HG03103 (cell line): Measurements from ENCODE around the gene CRYZL1.
"Not testable (repeated sequence)": the region's sequence is repeated elsewhere in the genome, so short reads cannot be mapped to it uniquely, and the experiment has no call there.

ENCODE experiments used
- ATAC-seq: cut with Tn5 transposase; IDR thresholded peaks from one replicate; pipeline ENCODE4 v1.9.1; 2021; ENCODE audit warnings: low read depth; ENCODE audit not compliant: unreplicated experiment

Gene CRYZL1

DNA sequence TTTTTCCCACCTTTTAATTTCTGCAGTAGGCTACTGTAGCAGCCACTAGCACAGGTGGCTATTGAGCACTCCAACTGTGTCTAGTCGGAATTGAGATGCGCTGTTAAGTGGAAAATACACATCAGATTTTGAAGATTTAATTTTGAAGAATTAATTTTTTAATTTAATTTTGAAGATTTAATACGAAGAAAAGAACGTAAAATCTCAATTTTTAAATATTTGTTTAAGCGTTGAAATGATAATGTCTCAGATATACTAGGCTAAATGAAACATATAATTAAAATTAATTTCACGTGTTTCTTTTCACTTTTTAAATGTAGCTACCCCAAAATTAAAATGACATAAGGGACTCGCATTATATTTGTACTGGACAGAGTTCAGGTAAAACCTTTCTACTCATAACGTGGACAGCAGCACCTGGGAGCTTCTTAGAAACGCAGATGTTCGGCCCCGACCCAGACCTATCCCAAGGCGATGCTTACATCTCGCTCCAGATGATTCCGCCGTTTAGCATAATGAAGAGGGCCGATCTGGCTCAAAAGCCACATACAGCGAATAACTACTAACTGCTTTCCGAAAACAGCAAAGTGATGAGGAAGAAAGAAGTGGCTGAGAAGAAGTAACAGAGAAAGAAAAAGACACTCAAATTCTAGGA, 717 bp downstream of the CRYZL1 start:
- ATAC-seq: no peak

DNA sequence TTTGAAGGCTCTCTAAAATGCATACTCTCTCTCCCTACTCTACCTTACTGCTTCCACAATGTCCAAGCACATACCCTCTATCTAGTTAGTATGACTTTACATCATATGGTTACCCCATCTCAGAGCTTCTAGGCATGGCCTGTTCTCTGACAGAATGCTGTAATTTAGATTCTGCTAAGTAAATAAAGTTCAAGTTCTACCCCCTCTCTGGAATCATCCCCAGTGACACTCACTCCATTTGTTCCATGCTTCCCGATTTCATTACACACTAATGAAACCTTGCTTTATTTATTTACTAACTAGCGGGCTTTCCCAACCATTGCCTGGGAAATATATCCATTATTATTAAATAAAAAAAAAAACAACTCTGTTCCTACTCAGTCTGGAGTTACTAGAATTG, 7.3 kb downstream of the CRYZL1 start:
- ATAC-seq: no peak

DNA sequence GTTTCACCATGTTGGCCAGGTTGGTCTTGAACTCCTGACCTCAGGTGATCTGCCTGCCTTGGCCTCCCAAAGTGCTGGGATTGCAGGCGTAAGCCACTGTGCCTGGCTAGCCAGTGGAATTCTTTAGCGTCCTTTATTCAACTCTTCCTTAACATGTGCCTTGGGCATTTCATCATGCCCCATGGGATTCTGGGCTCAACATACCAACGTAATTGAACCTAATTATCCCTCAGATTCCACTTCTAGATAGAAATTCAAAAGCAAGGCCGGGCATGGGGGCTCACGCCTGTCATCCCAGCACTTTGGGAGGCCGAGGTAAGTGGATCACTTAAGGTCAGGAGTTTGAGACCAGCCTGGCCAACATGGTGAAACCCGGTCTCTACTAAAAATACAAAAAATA, 15.4 kb downstream of the CRYZL1 start:
- ATAC-seq: not testable (repeated sequence)

DNA sequence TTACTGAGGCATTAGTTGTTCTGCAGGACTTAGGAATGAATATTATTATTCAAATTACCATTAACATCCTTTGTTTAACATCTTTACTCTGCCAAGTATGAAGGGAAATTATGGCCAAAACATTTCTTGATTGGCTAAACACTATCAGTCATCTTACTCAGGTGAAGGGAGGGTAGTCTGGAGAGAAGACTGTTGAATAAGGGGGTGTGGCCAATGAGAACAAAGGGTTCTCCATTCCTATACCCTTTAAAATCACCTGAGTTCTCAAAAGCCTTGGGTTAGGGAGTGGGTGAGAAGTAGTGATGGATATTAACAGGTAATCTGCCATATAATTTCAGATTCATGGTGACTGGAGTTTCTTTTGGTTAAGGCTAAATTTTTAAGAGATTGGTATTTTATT, 19.3 kb downstream of the CRYZL1 start:
- no peak for ATAC-seq

DNA sequence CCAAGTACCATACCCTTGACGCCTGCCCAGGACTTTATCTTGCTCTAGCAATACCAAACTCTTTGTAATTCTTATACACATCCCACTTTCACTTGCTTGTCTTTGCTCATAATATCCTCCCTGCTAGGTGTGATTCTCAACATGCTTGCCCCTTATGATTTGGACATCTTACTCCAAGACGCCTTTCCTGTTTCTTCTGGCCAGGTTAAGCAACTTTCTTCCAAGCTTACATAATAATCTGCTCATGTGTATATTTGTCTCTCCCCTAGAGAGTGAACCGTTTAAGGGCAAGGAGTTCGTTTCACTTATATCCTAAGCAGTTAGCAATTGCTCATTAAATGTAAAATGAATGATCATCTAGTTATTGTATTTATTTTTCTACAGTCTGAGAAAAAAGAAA, 21.8 kb downstream of the CRYZL1 start:
- no peak for ATAC-seq

DNA sequence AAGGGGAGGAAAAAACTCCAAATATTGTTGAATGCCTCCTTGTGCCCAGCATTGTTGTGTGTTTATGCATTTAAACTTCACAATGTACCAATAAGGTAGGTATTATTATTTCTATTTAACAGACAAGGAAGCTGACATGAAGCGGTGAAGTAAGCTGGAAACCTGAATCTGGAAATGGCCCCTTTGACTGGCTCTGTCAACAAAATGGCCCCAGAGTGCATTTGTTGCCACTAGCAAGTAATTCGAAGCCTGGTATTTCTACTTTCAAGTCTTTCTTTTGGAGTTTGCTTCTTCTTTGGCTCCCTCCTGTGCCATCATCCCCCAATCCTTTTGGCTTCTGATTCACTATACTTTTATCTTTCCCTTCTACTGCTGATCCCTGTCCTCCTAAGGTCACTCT, 23.1 kb downstream of the CRYZL1 start:
- ATAC-seq: no peak

DNA sequence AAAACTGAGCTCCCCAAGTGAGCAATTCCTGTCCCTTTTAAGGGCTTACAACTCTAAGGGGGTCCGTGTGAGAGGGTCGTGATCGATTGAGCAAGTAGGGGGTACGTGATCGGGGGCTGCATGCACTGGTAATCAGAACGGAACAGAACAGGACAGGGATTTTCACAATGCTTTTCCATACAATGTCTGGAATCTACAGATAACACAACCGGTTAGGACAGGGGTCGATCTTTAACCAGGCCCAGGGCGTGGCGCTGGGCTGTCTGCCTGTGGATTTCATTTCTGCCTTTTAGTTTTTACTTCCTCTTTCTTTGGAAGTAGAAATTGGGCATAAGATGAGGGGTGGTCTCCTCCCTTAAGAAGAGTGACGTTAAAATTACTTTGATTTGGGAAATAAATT, 24.0 kb downstream of the CRYZL1 start:
- ATAC-seq: not testable (repeated sequence)

DNA sequence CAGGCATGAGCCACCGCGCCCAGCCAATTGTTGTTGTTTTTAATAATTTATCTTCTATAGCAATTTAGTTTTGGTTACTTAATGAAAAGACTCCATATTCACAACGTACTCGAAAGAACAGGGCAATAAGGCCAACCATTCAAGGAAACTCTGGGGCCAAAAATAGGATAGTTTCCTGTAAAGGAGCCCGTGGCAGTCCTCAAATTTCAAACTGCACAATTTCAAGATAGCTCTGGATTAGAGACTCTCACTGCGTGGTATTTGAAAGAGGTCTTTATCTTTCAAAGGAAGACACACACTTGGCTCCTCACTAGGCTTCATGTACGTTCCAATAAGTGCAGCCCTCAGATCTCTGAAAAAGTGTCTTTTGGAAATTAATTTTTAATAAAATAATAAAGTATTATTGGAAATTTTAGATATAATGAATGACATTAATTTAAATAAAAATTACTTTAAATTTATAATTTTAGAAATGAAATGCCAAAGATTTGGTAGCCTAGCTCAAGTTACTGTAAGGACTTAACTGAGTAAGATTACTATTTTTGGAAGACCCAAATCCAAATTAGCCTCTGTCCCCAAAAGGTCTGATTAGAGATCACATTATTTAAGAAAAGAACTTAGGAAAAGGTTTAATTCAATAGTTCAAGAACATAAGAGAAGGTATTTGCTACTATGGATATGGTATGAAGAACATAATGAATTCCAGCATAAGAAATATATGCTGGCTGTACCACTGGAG, 30.4 kb downstream of the CRYZL1 start:
- ATAC-seq: no peak

DNA sequence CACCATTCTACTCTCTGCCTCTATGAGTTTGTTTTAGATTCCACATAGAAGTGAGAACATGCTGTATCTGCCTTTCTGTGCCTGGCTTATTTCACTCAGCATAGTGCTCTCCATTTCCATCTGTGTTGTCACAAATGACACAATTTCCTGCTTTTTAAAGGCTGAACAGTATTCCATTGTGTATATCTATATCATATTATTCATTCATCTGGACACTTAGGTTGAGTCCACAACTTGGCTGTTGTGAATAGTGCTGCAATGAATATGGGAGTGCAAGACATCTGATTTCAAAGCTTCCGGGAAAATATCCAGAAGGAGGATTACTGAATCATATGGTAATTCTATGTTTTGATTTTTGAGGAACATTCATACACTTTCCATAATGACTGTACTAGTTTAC, 33.0 kb downstream of the CRYZL1 start:
- no peak for ATAC-seq

DNA sequence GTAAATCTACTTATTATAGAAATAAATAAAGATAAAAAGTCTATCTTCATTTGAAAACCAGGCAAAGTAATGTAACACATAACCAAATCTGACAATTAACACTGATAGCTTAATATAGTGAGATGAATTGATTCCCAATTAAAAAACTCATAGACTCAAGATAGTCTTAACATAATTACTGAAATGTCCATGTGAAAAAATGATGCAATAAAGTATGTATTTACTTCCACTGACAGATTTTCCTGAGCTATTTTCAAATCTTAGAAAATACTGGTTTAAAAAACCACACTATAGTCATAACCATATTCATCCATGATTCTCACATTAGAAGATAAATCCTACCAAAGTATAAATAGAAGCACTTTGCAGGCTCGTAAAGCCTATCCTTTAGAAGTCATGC, 43.5 kb downstream of the CRYZL1 start:
- no peak for ATAC-seq

DNA sequence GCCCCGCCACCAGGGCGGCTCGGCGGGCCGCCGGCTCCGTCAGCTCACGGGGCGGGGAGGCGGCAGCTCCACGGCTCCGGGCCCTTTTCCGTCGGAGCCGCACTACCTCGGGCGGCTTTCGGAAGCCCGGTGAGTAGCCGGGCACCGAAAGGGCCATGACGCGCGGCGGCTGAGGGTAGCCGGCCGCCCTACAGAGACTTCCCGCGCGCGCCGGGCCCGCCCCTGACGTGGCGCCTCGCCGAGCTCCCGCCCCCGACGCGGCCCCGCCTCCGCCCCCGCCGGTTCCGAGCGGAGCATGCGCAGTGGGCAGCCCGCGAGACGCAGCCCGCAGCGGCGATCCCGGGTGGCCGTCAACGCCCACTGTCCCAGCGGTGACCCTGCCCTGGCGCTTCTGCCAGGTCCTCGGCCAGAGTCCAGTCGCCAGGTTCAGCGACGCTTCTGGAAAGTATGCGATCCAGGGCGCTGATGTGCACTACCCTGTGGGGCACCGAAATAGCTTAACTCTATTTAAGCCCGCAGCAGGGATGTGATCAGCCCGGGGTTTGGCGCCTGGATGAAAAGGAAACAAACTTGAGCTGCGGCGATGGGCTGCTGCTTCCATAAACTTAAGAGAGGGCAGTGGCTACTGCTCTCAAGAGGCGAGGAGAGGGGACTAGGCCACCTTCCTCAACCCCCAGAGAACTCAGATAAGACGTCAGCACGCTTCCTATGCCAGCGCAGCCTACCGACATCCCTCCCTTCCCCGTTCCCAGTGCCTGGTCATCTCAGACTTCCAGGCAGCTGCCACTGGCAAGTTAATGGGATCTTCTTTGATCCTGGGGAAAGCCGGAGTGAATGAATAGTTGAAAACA, 52.8 kb downstream of the CRYZL1 start, which contains the start of gene DONSON:
Gene DONSON (minus strand): TSS at position 200 of the 851 bp plus-strand sequence. CDS start 43 bp downstream, at position 157.
- ATAC-seq: peak; percentile 82

DNA sequence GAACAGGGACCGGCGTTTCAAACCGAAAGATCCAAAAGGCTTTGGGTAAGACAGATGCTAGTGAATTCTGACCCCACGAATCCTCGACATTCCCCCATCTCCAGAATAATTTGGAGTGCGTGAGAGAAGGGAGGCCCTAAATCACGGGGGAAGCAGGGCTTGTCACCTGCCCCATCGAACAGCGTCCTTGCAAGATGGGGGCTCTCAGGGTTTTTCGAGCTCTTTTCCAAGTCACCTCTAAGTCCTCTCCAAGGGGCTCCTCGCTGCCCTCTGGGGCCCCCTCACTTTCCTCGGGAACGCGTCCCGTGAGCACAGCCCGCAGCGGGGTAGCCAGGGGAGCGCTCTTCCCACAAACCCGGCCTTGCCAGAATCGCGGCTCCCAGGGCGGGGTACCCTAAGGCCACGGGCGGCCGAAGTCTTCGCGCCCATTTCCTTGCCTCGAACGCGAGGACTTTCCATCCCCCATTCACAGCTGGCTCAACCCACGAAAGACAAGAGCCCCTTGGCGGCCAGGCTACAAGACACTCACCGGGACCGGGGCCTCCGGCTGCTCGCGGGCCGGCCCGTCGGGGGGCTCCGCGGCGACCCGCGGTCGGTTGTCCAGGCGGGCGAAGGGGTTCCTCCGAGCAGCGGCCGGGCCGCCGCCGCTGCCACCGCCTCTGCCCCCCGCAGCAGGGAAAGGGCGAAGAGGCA, 53.6 kb downstream of the CRYZL1 start:
- peak; percentile 21 for ATAC-seq

DNA sequence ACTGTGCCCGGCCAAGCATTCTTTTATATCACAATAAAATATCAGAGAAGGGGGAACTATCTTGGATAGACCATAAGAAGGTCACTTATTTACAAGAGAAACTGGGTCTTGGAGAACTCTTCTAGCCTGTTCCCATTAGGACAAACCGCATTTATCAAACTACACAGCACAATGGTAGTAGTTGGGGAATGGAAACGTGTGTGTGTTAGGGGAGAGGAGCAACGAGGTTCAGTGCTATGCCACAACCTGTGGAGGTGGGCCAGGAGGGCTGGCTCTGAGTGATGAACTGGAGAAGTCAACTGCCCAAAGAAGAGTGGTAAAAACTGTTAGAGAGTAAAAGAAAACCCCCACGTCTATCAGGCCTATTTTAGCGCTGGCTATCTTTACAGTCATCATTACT, 54.6 kb downstream of the CRYZL1 start:
- ATAC-seq: no peak

DNA sequence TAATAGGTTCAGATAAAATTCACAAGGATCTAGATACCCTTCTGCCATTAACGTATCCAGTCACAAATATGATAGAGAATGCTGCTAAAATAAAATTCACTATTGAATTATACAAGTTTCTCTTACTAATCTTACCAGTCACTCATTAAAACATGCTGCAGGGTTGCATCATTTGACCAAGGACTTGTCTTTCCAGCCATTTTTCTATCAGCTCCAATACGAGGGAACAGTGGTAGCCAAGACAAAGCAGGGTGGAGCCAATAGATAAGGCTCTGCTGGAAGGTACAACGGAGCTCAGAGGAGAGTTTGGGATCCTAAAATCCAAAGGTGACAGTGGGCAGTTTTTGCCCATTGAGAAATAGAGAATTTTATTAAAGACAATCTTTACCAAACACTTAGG, 57.1 kb downstream of the CRYZL1 start:
- ATAC-seq: no peak

DNA sequence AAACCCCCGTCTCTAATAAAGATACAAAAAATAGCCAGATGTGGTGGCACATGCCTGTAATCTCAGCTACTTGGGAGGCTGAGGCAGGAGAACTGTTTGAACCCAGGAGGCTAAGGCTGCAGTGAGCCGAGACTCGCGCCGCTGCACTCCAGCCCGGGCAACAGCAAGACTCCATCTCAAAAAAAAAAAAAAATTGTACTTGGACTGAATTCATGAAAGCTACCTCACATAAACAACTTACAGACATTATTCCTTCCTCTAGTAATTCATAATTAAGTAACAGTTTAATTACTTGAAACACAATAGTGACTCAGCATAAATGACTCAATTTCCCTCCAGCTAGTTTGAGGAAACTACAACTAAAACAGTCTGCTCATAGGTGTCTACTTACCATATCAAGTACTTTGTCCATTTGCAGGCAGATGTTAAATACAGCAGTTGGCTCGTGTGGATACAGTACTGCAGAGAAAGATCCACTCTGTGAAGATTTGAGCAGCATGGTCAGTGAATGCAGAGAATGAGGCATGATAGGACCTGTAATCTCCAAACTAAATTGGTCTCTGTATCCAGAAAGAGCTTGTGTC, 62.5 kb downstream of the CRYZL1 start:
- no peak for ATAC-seq

DNA sequence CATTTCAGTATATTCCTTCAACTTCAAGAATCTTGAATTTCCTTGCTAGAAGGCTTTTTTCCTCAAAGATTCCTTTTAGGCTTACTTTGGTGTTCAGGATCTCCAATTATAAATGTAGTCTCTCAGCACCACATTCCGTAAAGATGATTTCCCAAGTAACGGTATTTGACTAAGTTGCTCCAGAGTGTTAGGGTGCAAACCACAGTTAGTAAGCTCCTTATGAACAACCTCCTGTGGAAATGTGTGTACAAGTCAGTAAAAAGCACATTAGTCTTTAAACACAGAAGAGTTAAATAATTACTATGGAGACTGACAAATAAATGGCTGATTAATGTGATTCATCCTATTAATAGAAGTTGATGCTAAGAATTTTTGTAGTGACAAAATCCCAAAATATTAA, 63.3 kb downstream of the CRYZL1 start:
- ATAC-seq: no peak

DNA sequence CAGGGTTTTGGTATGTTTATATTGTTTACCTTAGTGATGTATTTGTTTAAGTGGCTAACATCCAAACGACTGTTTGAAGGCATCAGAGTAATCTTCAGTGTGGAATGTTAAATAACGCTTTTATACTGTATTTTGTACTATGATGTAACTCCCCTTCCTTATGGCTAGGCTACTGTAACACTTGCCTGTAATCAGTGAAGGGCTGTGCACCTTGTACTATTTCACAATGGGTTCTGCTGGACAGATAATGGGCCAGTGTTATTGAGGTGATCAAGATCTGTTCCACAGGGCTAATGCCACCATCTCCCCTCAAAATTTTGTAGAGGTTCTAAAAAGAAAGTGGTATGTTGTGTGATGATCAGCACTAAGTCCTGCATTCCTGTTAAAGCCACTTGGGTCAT, 64.8 kb downstream of the CRYZL1 start:
- not testable (repeated sequence) for ATAC-seq

DNA sequence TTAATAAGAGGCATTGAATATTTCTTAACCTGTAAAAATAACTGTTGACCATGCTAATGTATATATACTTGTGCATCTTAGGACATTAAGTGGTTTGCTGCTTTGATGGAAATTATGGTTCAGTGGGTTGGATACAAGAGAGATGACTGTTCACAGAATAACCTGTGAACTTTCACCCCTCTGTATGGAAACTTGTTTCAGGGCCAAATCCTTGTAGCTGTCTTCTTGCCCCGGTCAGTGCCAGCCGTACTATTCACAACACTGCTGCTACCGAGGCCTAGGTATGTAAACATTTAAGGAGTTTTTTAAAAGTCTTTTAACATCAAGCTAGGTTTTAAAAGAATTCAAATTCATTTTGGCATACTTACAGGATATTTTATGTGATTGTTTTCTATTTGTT, 69.2 kb downstream of the CRYZL1 start:
- no peak for ATAC-seq

DNA sequence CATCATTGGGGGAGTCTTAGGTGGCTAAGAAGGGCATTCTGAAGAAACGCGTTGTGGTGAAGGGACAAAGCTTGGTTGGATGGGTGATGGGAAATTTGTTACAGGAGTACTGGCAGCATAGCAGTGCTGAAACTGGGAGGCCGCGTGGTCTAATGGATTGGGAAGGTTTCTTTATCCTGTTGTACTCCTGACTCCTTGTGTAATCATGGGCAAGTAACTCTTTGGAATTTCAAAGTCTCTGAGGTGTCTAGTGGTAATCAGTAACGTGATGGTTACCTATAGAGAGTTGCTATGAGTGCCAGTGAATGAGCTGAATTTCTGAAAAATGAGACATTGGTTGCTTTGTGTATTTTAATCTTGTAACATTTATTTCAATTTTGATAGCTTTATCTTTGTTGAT, 71.5 kb downstream of the CRYZL1 start:
- ATAC-seq: no peak

DNA sequence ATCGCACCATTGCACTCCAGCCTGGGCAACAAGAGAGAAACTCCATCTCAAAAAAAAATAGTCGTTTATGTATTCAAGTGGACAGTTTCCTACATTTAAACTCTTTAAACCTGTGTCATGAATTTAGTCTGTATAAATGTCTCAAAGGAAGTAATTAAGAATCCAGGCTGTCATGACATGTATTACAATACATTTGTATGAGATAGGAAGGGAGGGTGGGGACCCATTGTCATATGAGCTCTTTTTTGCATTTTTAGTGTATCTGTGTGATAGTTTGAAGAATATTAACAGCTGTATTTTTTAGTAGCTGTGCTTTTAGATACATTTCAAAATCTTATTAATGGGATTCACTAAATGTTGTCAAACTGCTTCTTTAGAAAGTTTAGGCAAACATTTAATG, 73.1 kb downstream of the CRYZL1 start:
- ATAC-seq: no peak
